H1 (cell line): ENCODE measurements around the gene SNX6. TPM values are rescaled to one million over a fixed set of nuclear protein-coding genes. Genes with fewer than 3 reads are reported as not detected.
"Not testable (repeated sequence)": the region's sequence is repeated elsewhere in the genome, so short reads cannot be mapped to it uniquely, and the experiment has no call there.

Experiments
- CTCF ChIA-PET: fragments of 300-600 bp; sonication (Branson Sonifier 250); formaldehyde crosslinking; loops from one replicate; lab custom pipeline; 2021; ENCODE audit not compliant: partially characterized antibody; lab: Charles Lee
- POLR2A ChIA-PET: fragments of 300-600 bp; sonication (Branson Sonifier 250); formaldehyde crosslinking; loops from one replicate; lab custom pipeline; 2021; ENCODE audit warnings: inconsistent platforms; ENCODE audit not compliant: partially characterized antibody; lab: Charles Lee
- DNase-seq, 2 experiments: peaks; one replicate each; pipeline versions ENCODE4 v3.0.0 to v3.0.0-alpha.2; 2010 to 2022; ENCODE audit warnings: low spot score in 2 of 2, low read depth in 1 of 2, mixed read lengths in 1 of 2
- FAIRE-seq: peaks from 2 replicates; lab custom pipeline; 2011; peaks lifted over from hg19 to GRCh38; lab: Jason Lieb, UNC
- H2AFZ ChIP-seq: 2 replicates; pipeline ENCODE4 v1.8.1; 2012; ENCODE audit warnings: low read length, inconsistent platforms
- H2AK5ac ChIP-seq: 2 replicates; pipeline ENCODE4 v1.6.1; 2013; ENCODE audit warnings: low read depth, low read length
- H2BK120ac ChIP-seq: replicated peaks from 2 replicates; pipeline ENCODE3; 2013; ENCODE audit warnings: low read depth, low read length, inconsistent platforms
- H2BK12ac ChIP-seq: 2 replicates; pipeline ENCODE4 v1.6.1; 2013; ENCODE audit warnings: low read depth, low read length
- H2BK15ac ChIP-seq: 2 replicates; pipeline ENCODE4 v1.6.1; 2013; ENCODE audit warnings: low read length
- H2BK20ac ChIP-seq: 2 replicates; pipeline ENCODE4 v1.6.1; 2013; ENCODE audit warnings: low read length
- H2BK5ac ChIP-seq: 2 replicates; pipeline ENCODE4 v1.6.1; 2013; ENCODE audit warnings: low read depth, low read length
- H3K14ac ChIP-seq: 2 replicates; pipeline ENCODE4 v1.6.1; 2013; ENCODE audit warnings: inconsistent platforms; ENCODE audit not compliant: insufficient read length
- H3K18ac ChIP-seq: 2 replicates; pipeline ENCODE4 v1.6.1; 2013; ENCODE audit warnings: low read length; ENCODE audit errors: extremely low read depth
- H3K23ac ChIP-seq: 2 replicates; pipeline ENCODE4 v1.6.1; 2013; ENCODE audit warnings: inconsistent platforms; ENCODE audit not compliant: insufficient read length
- H3K23me2 ChIP-seq: 2 replicates; pipeline ENCODE4 v1.6.1; 2013; ENCODE audit warnings: low read depth, low read length
- H3K27ac ChIP-seq: 2 replicates; pipeline ENCODE4 v1.6.1; 2011; ENCODE audit warnings: low read depth, low read length, inconsistent platforms
- H3K27me3 ChIP-seq, 4 experiments: replicated peaks in 1 of 4; 1 replicate in 1 of 4; 2 replicates in 3 of 4; pipeline versions ENCODE4 v1.6.1 to v1.8.1; 2011 to 2013; ENCODE audit warnings: low read length in 3 of 4, mild to moderate bottlenecking in 3 of 4, inconsistent platforms in 2 of 4, mixed read lengths in 2 of 4, moderate library complexity in 1 of 4; ENCODE audit not compliant: control insufficient read depth in 3 of 4, insufficient read depth in 3 of 4; ENCODE audit errors: extremely low read depth in 1 of 4
- H3K36me3 ChIP-seq, 4 experiments: 2 replicates each; pipeline versions ENCODE4 v1.6.1 to v1.8.1; 2011 to 2013; ENCODE audit warnings: mild to moderate bottlenecking in 4 of 4, low read length in 3 of 4, moderate library complexity in 2 of 4, control low read depth in 1 of 4, inconsistent platforms in 1 of 4; ENCODE audit not compliant: insufficient read depth in 4 of 4, control insufficient read depth in 2 of 4
- H3K4ac ChIP-seq: replicated peaks from 2 replicates; pipeline ENCODE3; 2013; ENCODE audit warnings: low read length, low read depth, mixed read lengths, inconsistent platforms; ENCODE audit not compliant: insufficient read length
- H3K4me1 ChIP-seq, 4 experiments: replicated peaks in 1 of 4; 1 replicate in 1 of 4; 2 replicates in 3 of 4; pipeline versions ENCODE4 v1.6.1 to v1.8.1; 2011 to 2013; ENCODE audit warnings: low read length in 3 of 4, inconsistent platforms in 2 of 4, mixed read lengths in 1 of 4; ENCODE audit not compliant: insufficient read depth in 4 of 4, control insufficient read depth in 3 of 4
- H3K4me2 ChIP-seq, 2 experiments: 2 replicates each; pipeline versions ENCODE4 v1.6.1 to v1.8.1; 2011 to 2013; ENCODE audit warnings: low read depth in 2 of 2, low read length in 2 of 2, control low read depth in 1 of 2, inconsistent platforms in 1 of 2, mild to moderate bottlenecking in 1 of 2; ENCODE audit not compliant: insufficient read depth in 1 of 2
- H3K4me3 ChIP-seq, 4 experiments: fragments of 200-600, 300-600 bp in 1 of 4; sonication (generic), shearing (Covaris generic), sonication (Bioruptor Twin) in 1 of 4; 2 replicates each; pipeline versions ENCODE4 v1.5.1 to v1.8.1; 2011 to 2016; ENCODE audit warnings: low read length in 4 of 4, low read depth in 3 of 4, control low read depth in 2 of 4, inconsistent platforms in 2 of 4, mild to moderate bottlenecking in 2 of 4, mixed read lengths in 1 of 4, moderate library complexity in 1 of 4; ENCODE audit not compliant: insufficient read depth in 2 of 4; ENCODE audit errors: extremely low read depth in 1 of 4
- H3K56ac ChIP-seq: replicated peaks from 2 replicates; pipeline ENCODE3; 2013; ENCODE audit warnings: low read depth, mild to moderate bottlenecking, mixed read lengths, low read length, inconsistent platforms; ENCODE audit not compliant: insufficient read length
- H3K79me1 ChIP-seq: 2 replicates; pipeline ENCODE4 v1.6.1; 2013; ENCODE audit warnings: low read depth, low read length, control low read depth
- H3K79me2 ChIP-seq, 2 experiments: 2 replicates each; pipeline versions ENCODE4 v1.6.1 to v1.8.1; 2012 to 2013; ENCODE audit warnings: low read length in 2 of 2, mild to moderate bottlenecking in 2 of 2, inconsistent platforms in 1 of 2; ENCODE audit not compliant: insufficient read depth in 2 of 2, control insufficient read depth in 1 of 2
- H3K9ac ChIP-seq, 4 experiments: replicated peaks in 1 of 4; 1 replicate in 1 of 4; 2 replicates in 3 of 4; pipeline versions ENCODE4 v1.6.1 to v1.8.1; 2011 to 2013; ENCODE audit warnings: low read depth in 3 of 4, low read length in 3 of 4, control low read depth in 2 of 4, mild to moderate bottlenecking in 2 of 4, moderate library complexity in 2 of 4, inconsistent platforms in 1 of 4; ENCODE audit errors: extremely low read depth in 1 of 4
- H3K9me3 ChIP-seq, 2 experiments: 2 replicates each; pipeline versions ENCODE4 v1.6.1 to v1.8.1; 2012 to 2013; ENCODE audit warnings: mild to moderate bottlenecking in 2 of 2, moderate library complexity in 2 of 2, control low read depth in 1 of 2, inconsistent platforms in 1 of 2, low read depth in 1 of 2, low read length in 1 of 2, mixed read lengths in 1 of 2; ENCODE audit not compliant: insufficient read depth in 2 of 2
- H4K20me1 ChIP-seq, 2 experiments: replicated peaks in 1 of 2; 2 replicates each; pipeline versions ENCODE3 to v1.8.1; 2011 to 2013; ENCODE audit warnings: inconsistent platforms in 2 of 2, low read length in 2 of 2, mild to moderate bottlenecking in 1 of 2; ENCODE audit not compliant: insufficient read depth in 2 of 2, control insufficient read depth in 1 of 2
- H4K5ac ChIP-seq: 2 replicates; pipeline ENCODE4 v1.6.1; 2013; ENCODE audit warnings: low read length, low read depth, mixed read lengths, inconsistent platforms; ENCODE audit not compliant: insufficient read length
- H4K8ac ChIP-seq: 2 replicates; pipeline ENCODE4 v1.8.0; 2013; ENCODE audit warnings: mild to moderate bottlenecking, moderate library complexity, low read length, inconsistent platforms; ENCODE audit not compliant: insufficient read depth; ENCODE audit errors: extremely low read depth
- H4K91ac ChIP-seq: replicated peaks from 2 replicates; pipeline ENCODE3; 2013; ENCODE audit warnings: low read length, mixed read lengths, inconsistent platforms; ENCODE audit not compliant: insufficient read length
- WGBS, 2 experiments: shearing (Covaris generic) in 1 of 2; methylation state at CpG; one replicate each; pipeline versions ENCODE4 v1.1.6 to v1.1.7; 2013 to 2015; ENCODE audit warnings: low lambda C conversion rate in 2 of 2, mixed read lengths in 2 of 2, inconsistent platforms in 1 of 2, low coverage in 1 of 2, missing lambda C conversion rate in 1 of 2; ENCODE audit not compliant: insufficient replicate concordance in 2 of 2, insufficient coverage in 1 of 2, insufficient read length in 1 of 2; ENCODE audit errors: extremely low coverage in 1 of 2, missing lambda C conversion rate in 1 of 2; 5-methylcytosine and 5-hydroxymethylcytosine counted together
- polyA plus RNA-seq, 7 experiments: library from polyadenylated mRNA; depleted of rRNA in 3 of 7; stranded (reverse) in 5 of 7; unstranded in 2 of 7; fragments of >200 nt in 5 of 7; fragments of 200-250 nt in 2 of 7; gene quantifications; 1 replicate in 5 of 7; 2 replicates in 1 of 7; 4 replicates in 1 of 7; pipeline versions ENCODE4 v1.2.1 to v1.2.3, GENCODE V29; 2011 to 2013; ENCODE audit warnings: missing spikeins in 2 of 7, mixed read lengths in 2 of 7
- total RNA-seq: library from RNA; stranded (reverse); fragmentation: NEBNext Ultra II Directional; extraction: Animal tissue kit (Norgen Biotek cat#: 25700); gene quantifications from 2 replicates; pipeline ENCODE4 v1.2.1, GENCODE V29; 2021

Gene SNX6
- total and polyA plus RNA-seq, 2 of the 8 experiments (the other 6 are each of a cell fraction or from before 2014, with no cell fraction given): 53.4 to 71.1 TPM

DNA sequence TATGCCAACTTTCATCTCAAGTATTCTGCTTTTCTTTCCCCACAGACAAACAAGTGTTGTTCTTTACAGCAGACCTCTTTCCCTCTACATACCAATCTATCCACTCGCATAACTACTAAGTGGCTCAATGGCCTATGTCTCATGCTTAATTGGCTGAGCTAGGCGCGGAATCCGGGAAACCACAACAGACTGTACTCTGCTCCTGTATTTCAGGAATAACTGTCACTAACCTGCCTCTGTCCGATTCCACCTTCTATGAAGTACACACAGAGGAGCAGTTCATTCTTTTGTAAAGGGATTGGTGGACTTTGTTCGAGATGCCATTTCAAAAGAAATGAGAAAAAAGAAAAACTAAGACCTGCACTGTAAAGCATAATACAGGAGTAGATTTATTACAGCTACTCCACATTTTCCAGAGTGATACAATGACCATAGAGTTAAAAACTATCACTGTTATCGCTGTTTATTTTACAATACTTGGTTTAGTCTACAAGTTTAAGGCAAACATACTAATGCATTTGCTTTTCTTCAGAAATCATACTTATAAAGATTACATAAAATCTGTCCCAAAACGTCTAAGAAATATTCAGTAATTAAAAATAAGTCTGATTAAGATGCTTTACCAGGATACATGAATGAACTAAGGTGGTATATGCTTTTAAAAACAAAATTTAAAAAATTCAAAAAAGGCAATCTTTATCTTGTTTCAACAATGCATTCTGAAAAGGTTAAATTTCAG lies 67.7 kb downstream of the SNX6 start:
- CTCF ChIA-PET, H3K14ac ChIP-seq, H3K27me3 ChIP-seq, H3K79me2 ChIP-seq, H4K20me1 ChIP-seq, H3K79me1 ChIP-seq, H3K4me3 ChIP-seq, H4K8ac ChIP-seq, H3K23me2 ChIP-seq, H2BK15ac ChIP-seq, H4K5ac ChIP-seq, H2BK5ac ChIP-seq, H3K23ac ChIP-seq, H2BK120ac ChIP-seq, H3K18ac ChIP-seq, H3K4ac ChIP-seq, FAIRE-seq, H3K56ac ChIP-seq, H3K9ac ChIP-seq, DNase-seq, H2AFZ ChIP-seq, H3K4me2 ChIP-seq, H4K91ac ChIP-seq, H3K27ac ChIP-seq, H2BK20ac ChIP-seq, H3K9me3 ChIP-seq, POLR2A ChIA-PET, H2AK5ac ChIP-seq, H2BK12ac ChIP-seq, H3K4me1 ChIP-seq: not testable (repeated sequence)
- 92% methylated on average over 4 of the region's 8 CpGs; no CpG with 5 or more reads in 1 of the 2 experiments for WGBS, 2 experiments
- H3K36me3 ChIP-seq: peaks cover 0 to 17% (median 7%) of the 10 kb centered on the region in 4 experiments; a peak in 5 of 8 replicates

DNA sequence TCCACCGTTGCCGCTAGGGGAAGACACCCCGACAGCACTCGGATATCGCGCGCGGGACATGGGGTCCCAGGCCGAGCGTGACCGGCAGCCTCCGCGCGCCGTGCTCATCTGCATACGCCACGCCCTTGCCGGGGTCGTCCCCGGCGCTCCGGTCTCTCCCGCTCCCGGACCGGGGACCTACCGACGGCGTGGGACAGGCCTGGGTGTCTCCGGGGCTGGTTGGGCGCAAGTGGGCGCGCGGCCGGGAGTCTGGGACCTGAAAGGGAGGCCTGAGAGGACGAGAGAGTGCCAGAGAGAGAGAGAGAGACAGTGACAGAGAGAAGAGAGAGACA lies 73.5 kb downstream of the SNX6 start:
- H3K4me1 ChIP-seq, DNase-seq, H3K18ac ChIP-seq, H4K5ac ChIP-seq, H3K9me3 ChIP-seq, CTCF ChIA-PET, H3K27ac ChIP-seq, H4K20me1 ChIP-seq, POLR2A ChIA-PET, H3K14ac ChIP-seq, H3K79me1 ChIP-seq, H3K27me3 ChIP-seq, H3K23ac ChIP-seq, H3K79me2 ChIP-seq, H3K56ac ChIP-seq, H4K91ac ChIP-seq, H3K4me3 ChIP-seq, H3K36me3 ChIP-seq, H4K8ac ChIP-seq, H2AFZ ChIP-seq, H3K9ac ChIP-seq, H2BK20ac ChIP-seq, H2BK12ac ChIP-seq, H2BK15ac ChIP-seq, H3K23me2 ChIP-seq, H3K4me2 ChIP-seq, FAIRE-seq, H3K4ac ChIP-seq, H2AK5ac ChIP-seq, H2BK120ac ChIP-seq, H2BK5ac ChIP-seq: not testable (repeated sequence)
- no CpG with 5 or more reads among the region's 35 CpGs for WGBS, 2 experiments
